GM12875 (cell line): ENCODE measurements around the gene LMBR1.
"Not testable (repeated sequence)": the region's sequence is repeated elsewhere in the genome, so short reads cannot be mapped to it uniquely, and the experiment has no call there.

Source experiments
- H3K4me3 ChIP-seq: one replicate; pipeline ENCODE4 v1.5.1; 2011; ENCODE audit warnings: low read depth, low read length, control low read depth
- TF ChIP-seq, protein P1 (sequence below): IDR thresholded peaks from 2 replicates; pipeline ENCODE4 v1.5.1; 2011; ENCODE audit warnings: low read depth, mild to moderate bottlenecking, control low read depth, inconsistent platforms, low read length, moderate library complexity, borderline replicate concordance; ENCODE audit not compliant: insufficient read depth

Gene LMBR1

GRCh38 chr7:156918635-156919034 lies 25.7 kb upstream of the LMBR1 start:
- TF ChIP-seq, protein P1, sequence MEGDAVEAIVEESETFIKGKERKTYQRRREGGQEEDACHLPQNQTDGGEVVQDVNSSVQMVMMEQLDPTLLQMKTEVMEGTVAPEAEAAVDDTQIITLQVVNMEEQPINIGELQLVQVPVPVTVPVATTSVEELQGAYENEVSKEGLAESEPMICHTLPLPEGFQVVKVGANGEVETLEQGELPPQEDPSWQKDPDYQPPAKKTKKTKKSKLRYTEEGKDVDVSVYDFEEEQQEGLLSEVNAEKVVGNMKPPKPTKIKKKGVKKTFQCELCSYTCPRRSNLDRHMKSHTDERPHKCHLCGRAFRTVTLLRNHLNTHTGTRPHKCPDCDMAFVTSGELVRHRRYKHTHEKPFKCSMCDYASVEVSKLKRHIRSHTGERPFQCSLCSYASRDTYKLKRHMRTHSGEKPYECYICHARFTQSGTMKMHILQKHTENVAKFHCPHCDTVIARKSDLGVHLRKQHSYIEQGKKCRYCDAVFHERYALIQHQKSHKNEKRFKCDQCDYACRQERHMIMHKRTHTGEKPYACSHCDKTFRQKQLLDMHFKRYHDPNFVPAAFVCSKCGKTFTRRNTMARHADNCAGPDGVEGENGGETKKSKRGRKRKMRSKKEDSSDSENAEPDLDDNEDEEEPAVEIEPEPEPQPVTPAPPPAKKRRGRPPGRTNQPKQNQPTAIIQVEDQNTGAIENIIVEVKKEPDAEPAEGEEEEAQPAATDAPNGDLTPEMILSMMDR = no peak
- H3K4me3 ChIP-seq = no peak overlapping the region

- H3K4me3 ChIP-seq = not testable (repeated sequence)
Observed at GRCh38 chr7:156909574-156910252, 16.7 kb upstream of the LMBR1 start.

DNA sequence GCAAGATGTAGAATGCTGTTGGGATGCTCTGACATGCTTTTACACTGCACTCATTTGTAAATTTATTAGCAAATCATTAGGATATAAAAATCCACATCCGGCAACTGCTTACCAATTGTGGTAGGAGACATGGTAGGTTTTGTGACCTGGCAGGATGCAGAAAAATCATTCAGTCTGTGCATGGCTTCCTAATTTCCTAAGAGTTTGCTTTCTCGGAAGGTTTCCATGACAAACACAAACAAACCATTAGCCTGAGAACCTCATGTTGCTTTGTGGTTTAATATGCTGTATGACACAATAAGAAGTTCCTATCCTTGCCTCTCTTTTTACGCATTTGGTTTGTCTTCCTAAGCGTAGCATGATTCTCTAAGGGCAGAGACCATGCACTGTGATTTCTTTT lies 14.7 kb upstream of the LMBR1 start:
- TF ChIP-seq, protein P1 = no peak
- no peak overlapping the region for H3K4me3 ChIP-seq

GRCh38 chr7:156906200-156906649 lies 13.2 kb upstream of the LMBR1 start:
- TF ChIP-seq, protein P1 = no peak
- no peak overlapping the region for H3K4me3 ChIP-seq

GRCh38 chr7:156903232-156903909 lies 10.4 kb upstream of the LMBR1 start:
- TF ChIP-seq, protein P1 = no peak
- no peak overlapping the region for H3K4me3 ChIP-seq

GRCh38 chr7:156900093-156900492 lies 7.1 kb upstream of the LMBR1 start:
- H3K4me3 ChIP-seq = not testable (repeated sequence)

- H3K4me3 ChIP-seq = no peak overlapping the region
- TF ChIP-seq, protein P1 = no peak
Observed at GRCh38 chr7:156898938-156899337, 6.0 kb upstream of the LMBR1 start.

DNA sequence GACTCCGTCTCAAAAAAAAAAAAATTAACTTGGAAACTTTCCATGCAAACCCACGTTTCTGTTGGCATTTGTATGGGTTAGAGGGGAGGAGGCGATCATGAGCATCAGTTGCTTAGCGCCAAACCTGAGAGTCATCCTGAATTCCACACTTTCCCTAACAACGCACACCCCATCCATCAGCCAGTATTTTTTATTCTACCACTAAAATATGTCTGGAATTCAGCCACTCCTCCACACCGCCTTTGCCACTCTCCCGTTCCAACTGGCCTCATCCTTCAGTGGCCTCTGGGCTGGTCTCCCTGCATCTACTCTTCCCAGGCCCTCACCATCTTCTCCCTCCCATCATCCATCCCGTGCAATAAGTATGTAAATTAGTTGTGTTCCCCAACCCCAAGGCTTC lies 4.7 kb upstream of the LMBR1 start:
- TF ChIP-seq, protein P1 = no peak
- no peak overlapping the region for H3K4me3 ChIP-seq
